A673 (cell line): Measurements from ENCODE around the gene RBP4. TPM values are rescaled to one million over a fixed set of nuclear protein-coding genes. Genes with fewer than 3 reads are reported as not detected.

Source experiments
- BruUV-seq: library from RNA; stranded (reverse); fragments of 400-500 nt; replicated peaks from 2 replicates; lab custom pipeline; 2021; lab: Mats Ljungman, UMichigan
- CTCF ChIA-PET: fragments of 300-600 bp; sonication (Branson Sonifier 250); formaldehyde crosslinking; loops from one replicate; lab custom pipeline; 2022; ENCODE audit warnings: antibody characterized with exemption; lab: Charles Lee
- POLR2A ChIA-PET: fragments of 300-600 bp; sonication (Branson Sonifier 250); formaldehyde crosslinking; loops from one replicate; lab custom pipeline; 2022; ENCODE audit warnings: antibody characterized with exemption; ENCODE audit not compliant: low non-redundant PET; lab: Charles Lee
- DNase-seq: peaks from one replicate; pipeline ENCODE4 v3.0.0-alpha.2; 2015; ENCODE audit warnings: low spot score
- H3K27ac ChIP-seq: fragments of 200-600 bp; sonication (generic); 2 replicates; pipeline ENCODE4 v1.5.1; 2016; ENCODE audit warnings: mixed run types, low read depth, mild to moderate bottlenecking, mixed read lengths, antibody characterized with exemption, low read length; ENCODE audit not compliant: poor library complexity, severe bottlenecking
- H3K27me3 ChIP-seq: fragments of 200-600 bp; sonication (generic); replicated peaks from 2 replicates; pipeline ENCODE4 v1.6.1; 2017; ENCODE audit warnings: mixed run types, low read depth, mild to moderate bottlenecking, mixed read lengths, antibody characterized with exemption, low read length; ENCODE audit not compliant: insufficient read depth, poor library complexity
- H3K36me3 ChIP-seq: fragments of 200-600 bp; sonication (generic); 2 replicates; pipeline ENCODE4 v1.6.1; 2016; ENCODE audit warnings: mixed run types, mild to moderate bottlenecking, mixed read lengths, antibody characterized with exemption, low read length; ENCODE audit not compliant: insufficient read depth, poor library complexity, severe bottlenecking
- H3K4me1 ChIP-seq: fragments of 200-600 bp; sonication (generic); 2 replicates; pipeline ENCODE4 v1.6.1; 2017; ENCODE audit warnings: mixed run types, mild to moderate bottlenecking, mixed read lengths, antibody characterized with exemption, low read length; ENCODE audit not compliant: insufficient read depth, poor library complexity, severe bottlenecking
- H3K4me3 ChIP-seq: fragments of 200-600 bp; sonication (generic); 2 replicates; pipeline ENCODE4 v1.5.1; 2016; ENCODE audit warnings: low read depth, mixed run types, mild to moderate bottlenecking, mixed read lengths, low read length; ENCODE audit not compliant: poor library complexity, severe bottlenecking
- H3K9me3 ChIP-seq: fragments of 200-600 bp; sonication (generic); 2 replicates; pipeline ENCODE4 v1.6.1; 2016; ENCODE audit warnings: mixed run types, low read depth, mild to moderate bottlenecking, mixed read lengths, antibody characterized with exemption, low read length; ENCODE audit not compliant: poor library complexity, severe bottlenecking
- CTCF ChIP-seq: fragments of 300-800, 200-600 bp; sonication (generic); conservative IDR thresholded peaks from 2 replicates; pipeline ENCODE4 v1.5.1; 2017; ENCODE audit warnings: low read depth, mild to moderate bottlenecking, antibody characterized with exemption, low read length, moderate library complexity, mixed read lengths
- EZH2 ChIP-seq: fragments of 200-600 bp; sonication (generic); IDR thresholded peaks from 2 replicates; pipeline ENCODE4 v1.6.1; 2017; ENCODE audit warnings: borderline replicate concordance, low read depth, mild to moderate bottlenecking, mixed read lengths, antibody characterized with exemption, low read length; ENCODE audit not compliant: poor library complexity, severe bottlenecking
- intact Hi-C: fragments of 100-400 bp; cut with micrococcal nuclease; formaldehyde crosslinking; loops from one replicate; pipeline ENCODE4 v1.10.0; 2022; ENCODE audit not compliant: unreplicated experiment
- total RNA-seq: library from RNA; stranded (reverse); gene quantifications from 2 replicates; pipeline ENCODE4 v1.2.3, GENCODE V29; 2021

The RBP4 gene
- total RNA-seq, 1 experiment from 2014 or later, result not detected

GRCh38 chr10:93576888-93577287 lies 24.1 kb downstream of the RBP4 start:
- TF ChIP-seq CTCF, result no peak
- Histone ChIP-seq H3K27ac (no peak overlapping the region), H3K9me3 (no peaks in the 10 kb centered on the region), H3K4me1 (no peaks in the 10 kb centered on the region), H3K36me3 (no peaks in the 10 kb centered on the region), H3K4me3 (no peak overlapping the region), H3K27me3 (no peaks in the 10 kb centered on the region)
- ChIA-PET CTCF (no interaction called here), POLR2A (no interaction called here)
- no peak for DNase-seq
- intact Hi-C loops, result no loop called here
- BruUV-seq, result no TSS peak

GRCh38 chr10:93573924-93574323 lies 27.1 kb downstream of the RBP4 start:
- CTCF ChIA-PET, result no interaction called here
- H3K27me3 ChIP-seq, result peaks cover 25% of the 10 kb centered on the region
- intact Hi-C loops, result no loop called here
- no peaks in the 10 kb centered on the region for H3K36me3 ChIP-seq
- H3K27ac ChIP-seq, result no peak overlapping the region
- POLR2A ChIA-PET, result no interaction called here
- BruUV-seq, result no TSS peak
- no peak for DNase-seq
- no peaks in the 10 kb centered on the region for H3K9me3 ChIP-seq
- H3K4me3 ChIP-seq, result no peak overlapping the region
- H3K4me1 ChIP-seq, result no peaks in the 10 kb centered on the region
- no peak for TF ChIP-seq CTCF
- no peak for TF ChIP-seq EZH2

GRCh38 chr10:93573051-93573909 lies 27.8 kb downstream of the RBP4 start:
- Histone ChIP-seq H3K4me3 (no peak overlapping the region), H3K9me3 (no peaks in the 10 kb centered on the region), H3K27ac (no peak overlapping the region), H3K27me3 (peaks cover 31% of the 10 kb centered on the region), H3K36me3 (no peaks in the 10 kb centered on the region), H3K4me1 (no peaks in the 10 kb centered on the region)
- CTCF ChIA-PET, result no interaction called here
- BruUV-seq, result no TSS peak
- intact Hi-C loops, result no loop called here
- POLR2A ChIA-PET, result no interaction called here
- no peak for DNase-seq
- no peak for TF ChIP-seq EZH2
- no peak for TF ChIP-seq CTCF
